Brain pericyte (primary cell): Measurements from ENCODE around the gene ZNF619.

Experiments used
- DNase-seq: peaks from one replicate; pipeline ENCODE4 v3.0.0-alpha.2; 2012; ENCODE audit warnings: low read depth, low spot score

ZNF619 gene

DNA sequence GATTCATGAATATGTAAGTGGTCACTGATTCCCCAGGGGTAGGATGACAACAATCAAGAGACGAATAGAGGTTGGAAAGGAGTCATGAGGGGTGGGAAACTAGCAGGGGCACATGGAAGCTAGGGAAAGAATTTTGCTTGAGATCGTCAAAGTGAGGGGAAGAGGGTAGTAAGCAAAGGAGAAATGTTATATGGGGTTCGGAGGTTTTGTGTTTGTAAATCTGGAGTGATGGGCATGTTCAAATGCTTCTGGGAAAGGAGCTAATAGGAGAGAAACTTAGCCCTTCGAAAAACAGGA lies 11.9 kb upstream of the ZNF619 start:
- no peak for DNase-seq

- DNase-seq, result no peak
Measured at GRCh38 chr3:40465456-40465855, 11.5 kb upstream of the ZNF619 start.

GRCh38 chr3:40468018-40468417 lies 8.9 kb upstream of the ZNF619 start:
- DNase-seq, result no peak

DNA sequence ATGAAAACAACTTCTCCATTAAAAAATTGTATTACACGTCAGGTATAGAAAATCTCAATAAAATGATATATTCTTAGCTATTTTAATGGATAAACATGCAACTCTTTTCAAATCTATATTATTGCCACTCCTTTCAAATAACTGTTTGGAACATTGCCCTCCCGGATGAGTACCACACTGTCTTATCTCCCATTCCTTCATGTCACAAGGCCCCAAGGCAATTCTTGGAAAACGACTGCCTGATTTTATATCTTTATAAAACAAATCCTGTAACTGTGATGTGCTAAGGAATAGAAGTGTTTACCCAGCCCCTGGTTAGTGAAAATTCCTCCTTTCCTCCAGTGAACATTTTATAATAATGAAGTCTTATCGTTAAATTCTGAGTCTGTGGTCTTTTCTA lies 6.2 kb upstream of the ZNF619 start:
- DNase-seq, result no peak

- no peak for DNase-seq
Measured at GRCh38 chr3:40477666-40478065, 744 bp downstream of the ZNF619 start.

DNA sequence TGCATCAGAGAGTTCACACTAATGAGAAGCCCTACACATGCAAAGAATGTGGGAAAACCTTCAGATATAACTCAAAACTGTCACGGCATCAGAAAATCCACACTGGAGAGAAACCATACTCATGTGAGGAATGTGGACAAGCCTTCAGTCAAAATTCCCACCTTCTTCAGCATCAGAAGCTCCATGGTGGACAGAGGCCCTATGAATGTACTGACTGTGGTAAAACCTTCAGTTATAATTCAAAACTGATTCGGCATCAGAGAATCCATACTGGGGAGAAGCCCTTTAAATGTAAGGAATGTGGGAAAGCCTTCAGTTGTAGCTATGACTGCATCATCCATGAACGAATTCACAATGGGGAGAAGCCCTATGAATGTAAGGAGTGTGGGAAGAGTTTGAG lies 10.2 kb downstream of the ZNF619 start:
- DNase-seq, result no peak

GRCh38 chr3:40490916-40491315 lies 14.0 kb downstream of the ZNF619 start:
- no peak for DNase-seq

- DNase-seq, result no peak
Measured at GRCh38 chr3:40494698-40495097, 17.8 kb downstream of the ZNF619 start.

DNA sequence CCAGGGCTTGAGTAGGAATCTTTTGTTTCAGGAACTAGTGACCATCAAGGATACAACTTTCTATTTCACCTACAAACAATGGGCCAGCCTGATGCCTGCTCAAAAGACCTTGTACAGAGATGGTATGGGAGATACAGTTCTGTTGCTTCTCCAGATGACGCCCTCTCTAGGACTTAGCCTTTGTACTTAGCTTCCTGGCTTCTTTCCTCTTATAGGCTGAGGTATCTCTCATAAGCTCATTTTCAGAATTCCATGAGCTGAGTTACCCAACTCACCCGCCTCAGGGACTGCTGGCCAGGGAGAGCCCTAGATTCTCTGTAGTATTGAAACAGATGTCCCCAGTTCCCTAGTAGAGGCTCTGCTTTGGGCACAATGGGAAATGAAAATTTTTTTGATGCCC lies 20.4 kb downstream of the ZNF619 start:
- DNase-seq, result no peak

GRCh38 chr3:40499952-40500351 lies 23.0 kb downstream of the ZNF619 start:
- DNase-seq, result no peak

DNA sequence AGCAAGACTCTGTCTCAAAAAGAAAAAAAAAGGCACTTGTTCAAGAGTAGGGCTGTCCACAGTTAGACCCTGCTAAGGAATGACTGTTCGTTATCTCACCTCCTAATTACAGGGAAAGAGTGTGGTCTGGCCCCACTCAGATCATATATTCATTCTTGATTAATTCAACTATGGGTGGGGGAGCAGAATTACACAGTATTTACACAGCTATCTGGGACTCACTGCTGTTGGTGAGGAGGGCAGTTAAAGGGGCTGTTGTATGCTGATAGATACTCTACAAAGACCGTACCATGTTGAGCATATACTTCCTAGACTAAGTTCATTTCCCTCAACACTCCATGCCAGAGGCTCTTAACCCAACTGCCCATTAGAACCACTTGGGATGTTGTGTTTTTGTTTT lies 25.1 kb downstream of the ZNF619 start:
- no peak for DNase-seq

- peak; percentile 26 for DNase-seq
Measured at GRCh38 chr3:40504636-40505430, 27.9 kb downstream of the ZNF619 start.

- DNase-seq, result peak; percentile 25
Measured at GRCh38 chr3:40505599-40506462, 28.9 kb downstream of the ZNF619 start, which contains the start of gene ZNF620. Gene ZNF620, plus strand, starts transcription at chr3:40506039. Its CDS starts 314 bp downstream, at chr3:40506353.

DNA sequence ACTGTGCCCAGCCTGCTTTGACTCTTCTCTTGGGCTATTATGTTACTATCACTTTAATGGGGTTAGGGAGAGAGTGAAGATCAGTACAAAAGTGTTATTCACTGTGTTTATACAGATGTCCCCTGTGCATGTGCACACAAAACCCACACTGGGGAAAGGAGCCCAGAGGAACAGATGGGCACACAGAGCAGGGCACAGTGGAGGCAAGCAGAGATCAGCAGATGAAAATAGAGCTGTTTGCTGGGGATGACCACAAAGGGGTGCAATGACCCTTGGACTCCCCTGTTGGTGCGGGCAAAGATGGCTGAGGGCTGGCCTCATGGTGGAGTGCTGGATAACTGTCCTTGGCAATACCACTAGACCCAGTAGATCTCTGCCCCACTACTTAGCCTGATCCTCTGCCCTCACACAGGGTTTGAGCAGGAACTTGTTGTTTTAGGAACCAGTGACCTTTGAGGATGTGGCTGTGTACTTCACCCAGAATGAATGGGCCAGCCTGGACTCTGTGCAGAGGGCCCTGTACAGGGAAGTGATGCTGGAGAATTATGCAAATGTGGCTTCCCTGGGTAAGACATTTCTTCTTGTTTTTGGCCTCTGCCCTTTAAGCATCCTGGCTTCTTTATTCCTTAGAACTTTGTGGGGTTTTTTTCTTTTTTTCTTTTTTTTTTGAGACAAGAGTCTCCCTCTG lies 34.3 kb downstream of the ZNF619 start:
- DNase-seq, result no peak

DNA sequence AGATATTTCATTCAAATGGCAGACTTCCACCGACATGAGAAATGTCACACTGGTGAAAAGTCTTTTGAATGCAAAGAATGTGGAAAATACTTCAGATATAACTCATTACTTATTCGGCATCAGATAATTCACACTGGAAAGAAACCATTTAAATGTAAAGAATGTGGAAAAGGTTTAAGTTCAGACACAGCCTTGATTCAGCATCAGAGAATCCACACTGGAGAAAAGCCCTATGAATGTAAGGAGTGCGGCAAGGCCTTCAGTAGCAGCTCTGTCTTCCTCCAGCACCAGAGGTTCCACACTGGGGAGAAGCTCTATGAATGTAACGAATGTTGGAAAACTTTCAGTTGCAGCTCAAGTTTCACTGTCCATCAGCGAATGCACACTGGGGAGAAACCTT lies 39.3 kb downstream of the ZNF619 start:
- no peak for DNase-seq

- DNase-seq, result no peak
Measured at GRCh38 chr3:40518067-40518466, 41.1 kb downstream of the ZNF619 start.

GRCh38 chr3:40518848-40519247 lies 41.9 kb downstream of the ZNF619 start:
- DNase-seq, result no peak

- DNase-seq, result no peak
Measured at GRCh38 chr3:40521254-40521653, 44.3 kb downstream of the ZNF619 start.

DNA sequence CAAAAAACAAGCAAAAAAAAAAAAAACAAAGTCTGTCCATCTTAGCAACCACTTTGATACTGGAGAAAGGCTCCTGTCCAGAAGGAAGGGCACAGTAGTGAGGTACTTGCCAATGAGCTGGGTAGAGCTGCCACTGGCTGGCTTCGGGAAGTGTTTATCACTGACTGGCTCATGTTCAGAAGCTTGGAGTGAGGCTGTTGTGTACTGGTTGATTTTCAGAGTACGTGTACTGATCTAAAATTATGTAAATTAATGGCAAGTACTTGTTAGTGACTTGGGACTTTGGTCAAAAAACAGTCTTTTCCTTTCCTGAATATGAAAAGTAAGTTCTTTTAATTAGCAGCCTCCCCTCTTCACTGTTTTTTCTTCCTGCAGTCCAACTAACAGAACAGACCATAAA lies 46.9 kb downstream of the ZNF619 start:
- no peak for DNase-seq

DNA sequence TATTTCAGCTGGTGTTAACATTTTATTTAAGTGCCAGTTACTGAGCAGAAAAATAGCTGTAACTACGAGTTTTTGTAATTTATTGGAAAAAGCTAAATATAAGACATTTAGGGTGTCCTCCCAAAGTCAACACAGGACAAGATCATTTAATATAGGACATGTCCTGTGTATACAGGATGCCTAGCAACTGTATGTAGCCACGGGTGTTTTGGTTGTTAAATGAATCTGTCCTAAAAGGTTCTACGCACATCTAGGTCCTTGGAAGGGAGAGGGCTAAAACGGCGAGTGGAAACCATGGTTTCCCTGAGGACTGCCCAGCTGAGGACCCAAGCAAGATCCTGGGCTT lies 47.3 kb downstream of the ZNF619 start:
- no peak for DNase-seq

GRCh38 chr3:40524568-40525285 lies 47.8 kb downstream of the ZNF619 start, which contains the start of gene ZNF621:
Gene ZNF621, plus strand, starts transcription at chr3:40524960. Its CDS starts 881 bp downstream, at chr3:40525841.
- peak; percentile 37 for DNase-seq

GRCh38 chr3:40528426-40528825 lies 51.5 kb downstream of the ZNF619 start:
- no peak for DNase-seq
